Activated CD4-positive, alpha-beta T cell treated with anti-CD3 and anti-CD28 coated beads, Interleukin-10, Interleukin-2, amounts not matched to agents 100 ng/mL and 50 ng/mL, durations not matched to agents 16 hours and 8 hours (primary cell): Measurements from ENCODE around the gene PDZD4.

Experiments
- DNase-seq: peaks from one replicate; pipeline ENCODE4 v3.0.0-alpha.2; 2020

The PDZD4 gene

DNA sequence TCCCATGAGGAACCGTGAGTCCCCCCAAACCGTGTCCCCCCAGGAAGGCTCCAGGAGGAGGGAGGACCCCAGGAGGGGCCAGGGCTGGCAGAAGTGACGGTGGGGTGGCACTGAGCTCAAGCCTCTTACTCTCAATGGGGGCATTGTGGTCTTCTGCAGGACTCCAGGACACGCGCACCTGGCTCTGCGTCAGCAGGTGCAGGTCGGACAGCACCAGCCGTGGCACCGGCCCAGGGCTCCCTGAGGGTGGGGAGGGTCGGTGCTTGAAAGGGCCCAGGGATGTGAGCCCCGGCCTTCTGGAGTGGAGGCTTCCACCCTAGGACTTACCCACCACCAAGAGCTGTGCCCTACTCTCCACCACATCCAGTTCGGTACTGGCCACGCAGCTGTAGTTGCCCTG, 37.3 kb upstream of the PDZD4 start:
- no peak for DNase-seq

DNA sequence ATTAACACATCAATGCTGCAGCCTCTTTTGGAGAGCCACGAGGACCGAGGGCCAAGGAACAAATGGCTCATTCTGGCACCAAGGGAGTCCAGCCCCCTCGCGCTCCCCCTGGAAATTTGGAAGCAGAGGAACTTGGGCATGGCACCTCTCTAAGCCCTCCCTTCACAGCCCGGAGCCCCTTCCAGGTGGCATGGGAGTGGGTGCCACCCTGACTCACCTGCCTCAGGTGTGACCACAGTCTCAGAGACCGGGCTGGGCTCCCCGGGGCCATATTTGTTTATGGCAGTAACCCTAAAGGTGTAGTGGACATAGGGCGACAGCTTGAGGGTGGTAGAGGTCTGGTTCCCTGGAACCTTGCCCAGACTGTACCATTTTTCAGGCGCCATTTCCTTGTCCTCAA, 36.8 kb upstream of the PDZD4 start:
- DNase-seq: no peak

DNA sequence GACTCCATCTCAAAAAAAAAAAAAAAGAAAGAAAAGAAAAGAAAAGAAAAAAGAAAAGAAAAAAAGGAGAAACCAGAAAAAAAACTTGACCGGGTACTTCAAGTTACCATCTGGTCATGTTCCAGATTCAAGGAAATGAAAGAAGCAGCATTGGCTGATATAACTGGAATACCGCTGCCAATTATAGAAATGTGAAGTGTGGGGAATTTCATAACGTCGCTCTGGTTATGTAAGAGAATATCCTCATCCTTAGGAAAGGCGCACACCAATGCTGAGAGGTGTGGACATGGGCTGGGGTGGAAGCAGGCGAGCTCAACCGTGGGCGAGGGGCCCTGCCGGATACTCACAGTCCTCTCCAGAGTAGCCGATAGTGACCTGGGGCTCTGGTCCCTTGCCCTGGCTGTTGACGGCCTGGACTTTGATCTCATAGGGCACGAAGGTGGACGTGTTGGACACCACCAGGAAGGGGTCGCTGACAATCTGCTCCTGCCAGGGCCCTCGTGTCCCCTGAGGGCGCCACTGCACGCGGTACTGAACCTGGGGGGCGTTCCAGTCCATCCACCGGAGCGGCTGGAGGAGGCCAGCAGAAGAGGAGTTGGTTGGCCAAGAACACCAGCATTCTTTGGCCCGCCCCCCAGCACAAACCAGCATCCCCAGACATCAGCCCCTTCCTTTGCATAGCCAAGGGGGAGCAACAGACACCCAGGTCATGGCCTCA, 36.1 kb upstream of the PDZD4 start:
- DNase-seq: no peak

DNA sequence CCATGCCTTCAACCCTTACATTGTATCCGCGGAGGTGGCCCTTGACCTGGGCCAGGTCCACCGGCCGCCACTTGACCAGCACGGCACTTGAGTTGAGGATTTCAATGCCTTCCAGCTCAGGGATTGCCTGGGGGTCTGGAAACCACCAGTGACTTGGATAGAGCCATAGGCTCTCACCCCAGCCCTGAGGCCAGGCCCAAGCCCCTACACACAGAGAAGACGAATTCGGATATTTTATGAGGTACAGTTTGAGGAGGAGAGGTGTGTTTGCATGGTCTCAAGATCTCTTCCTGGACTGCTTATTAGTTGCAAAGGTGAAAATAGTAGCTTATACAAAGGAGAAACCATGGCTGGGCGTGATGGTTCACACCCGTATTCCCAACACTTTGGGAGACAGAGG, 35.3 kb upstream of the PDZD4 start:
- DNase-seq: no peak

DNA sequence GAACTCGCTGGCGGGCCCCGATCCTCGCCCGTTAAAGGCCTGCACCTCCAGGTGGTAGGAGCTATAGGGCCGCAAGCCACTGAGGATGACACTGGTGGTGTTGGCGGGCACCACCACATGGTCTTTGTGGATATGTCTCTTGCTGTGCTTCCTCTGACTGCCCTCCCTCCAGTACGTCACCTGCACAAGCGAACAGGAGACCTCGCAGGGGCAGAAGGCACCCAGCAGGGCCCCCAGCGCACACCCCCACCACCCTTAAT, 34.9 kb upstream of the PDZD4 start:
- DNase-seq: no peak

DNA sequence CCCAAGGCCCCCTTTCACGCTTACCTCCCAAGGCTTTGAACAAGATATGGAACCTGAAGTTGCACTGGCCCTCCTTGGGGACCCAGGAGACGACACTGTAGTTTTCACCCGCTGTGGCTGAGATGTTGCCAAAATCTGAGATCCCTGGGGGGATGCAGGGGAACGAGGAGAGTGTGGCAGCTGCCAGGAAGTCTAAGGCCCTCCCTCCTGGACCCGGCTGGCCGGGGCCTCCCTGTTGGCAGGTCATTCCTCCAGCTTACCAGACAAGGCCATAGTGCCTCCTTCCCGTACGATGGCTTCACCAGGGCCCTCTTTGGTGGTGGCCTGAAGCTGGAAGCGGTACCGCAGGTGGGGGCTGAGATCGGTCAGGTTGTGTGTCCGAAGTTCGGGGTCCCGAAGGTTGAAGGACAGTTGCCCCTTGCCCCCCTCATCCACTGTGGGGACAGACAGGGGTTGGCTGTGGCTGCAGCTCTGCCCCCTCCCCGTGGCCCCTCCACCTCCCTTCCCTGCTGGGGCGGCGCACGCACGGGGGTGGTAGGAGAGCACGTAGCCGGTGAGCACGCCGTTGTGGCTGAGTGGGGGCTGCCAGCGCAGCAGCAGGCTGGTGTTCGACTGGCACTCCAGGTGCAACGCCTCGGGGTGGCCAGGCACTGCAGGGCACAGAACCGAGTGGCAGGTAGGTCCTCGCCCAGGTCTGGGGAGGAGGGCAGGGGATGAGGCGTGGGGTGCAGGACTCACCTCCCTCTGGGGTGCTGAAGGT, 34.4 kb upstream of the PDZD4 start:
- DNase-seq: no peak

DNA sequence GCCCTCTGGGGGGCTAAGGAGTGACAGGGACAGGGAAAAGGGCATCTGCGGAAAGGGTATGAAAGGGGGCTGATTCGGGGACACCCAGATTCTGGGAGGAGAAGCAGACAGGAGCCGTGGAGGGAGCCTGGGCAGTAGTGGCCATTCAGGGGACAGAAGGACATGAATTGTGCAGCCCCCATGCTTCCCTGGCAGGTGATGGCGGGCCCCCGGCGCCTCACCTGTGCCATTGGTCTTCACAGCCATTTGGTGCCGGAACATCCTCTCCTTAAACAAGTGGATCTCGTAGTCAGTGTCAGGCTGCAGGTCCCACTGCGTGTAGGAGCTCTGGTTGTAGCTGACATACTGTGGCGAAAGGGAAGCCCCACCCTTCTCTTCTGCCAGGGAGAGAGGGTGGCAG, 33.8 kb upstream of the PDZD4 start:
- DNase-seq: no peak

DNA sequence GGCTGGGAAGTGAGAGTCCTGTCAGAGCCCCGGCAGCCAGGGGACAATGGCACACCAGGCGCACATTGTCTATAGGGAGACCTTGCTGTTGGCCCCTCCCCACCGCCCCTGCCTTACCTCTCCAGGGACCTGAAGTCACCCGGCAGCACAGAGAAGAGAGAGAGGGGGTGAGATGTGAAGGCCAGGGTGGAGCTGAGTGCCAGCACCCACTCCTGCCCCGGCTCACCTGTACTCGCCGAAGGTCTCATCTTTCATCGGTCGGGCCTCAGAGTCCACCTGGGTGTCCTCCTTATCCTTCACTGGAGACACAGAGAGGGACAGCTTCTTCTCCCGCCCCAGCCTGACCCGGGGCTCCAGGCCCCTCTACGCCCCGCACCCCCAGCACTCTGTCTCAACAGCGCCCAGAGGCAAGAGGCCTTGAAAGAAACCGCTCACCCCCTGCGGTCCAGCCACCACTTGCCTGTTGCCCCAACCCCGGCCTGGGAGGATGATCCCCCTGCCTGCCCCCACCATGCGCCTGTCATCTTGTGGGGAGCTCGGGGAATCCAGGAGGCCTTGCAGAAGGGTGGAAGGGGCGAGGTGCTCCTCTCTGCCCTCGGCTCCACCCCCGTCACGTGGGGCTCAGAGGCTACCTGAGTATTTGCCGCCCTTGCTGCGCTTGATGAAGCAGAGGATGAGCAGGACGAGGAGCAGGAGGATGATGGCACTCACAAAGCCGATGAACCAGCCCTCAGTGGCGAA, 33.1 kb upstream of the PDZD4 start:
- no peak for DNase-seq

DNA sequence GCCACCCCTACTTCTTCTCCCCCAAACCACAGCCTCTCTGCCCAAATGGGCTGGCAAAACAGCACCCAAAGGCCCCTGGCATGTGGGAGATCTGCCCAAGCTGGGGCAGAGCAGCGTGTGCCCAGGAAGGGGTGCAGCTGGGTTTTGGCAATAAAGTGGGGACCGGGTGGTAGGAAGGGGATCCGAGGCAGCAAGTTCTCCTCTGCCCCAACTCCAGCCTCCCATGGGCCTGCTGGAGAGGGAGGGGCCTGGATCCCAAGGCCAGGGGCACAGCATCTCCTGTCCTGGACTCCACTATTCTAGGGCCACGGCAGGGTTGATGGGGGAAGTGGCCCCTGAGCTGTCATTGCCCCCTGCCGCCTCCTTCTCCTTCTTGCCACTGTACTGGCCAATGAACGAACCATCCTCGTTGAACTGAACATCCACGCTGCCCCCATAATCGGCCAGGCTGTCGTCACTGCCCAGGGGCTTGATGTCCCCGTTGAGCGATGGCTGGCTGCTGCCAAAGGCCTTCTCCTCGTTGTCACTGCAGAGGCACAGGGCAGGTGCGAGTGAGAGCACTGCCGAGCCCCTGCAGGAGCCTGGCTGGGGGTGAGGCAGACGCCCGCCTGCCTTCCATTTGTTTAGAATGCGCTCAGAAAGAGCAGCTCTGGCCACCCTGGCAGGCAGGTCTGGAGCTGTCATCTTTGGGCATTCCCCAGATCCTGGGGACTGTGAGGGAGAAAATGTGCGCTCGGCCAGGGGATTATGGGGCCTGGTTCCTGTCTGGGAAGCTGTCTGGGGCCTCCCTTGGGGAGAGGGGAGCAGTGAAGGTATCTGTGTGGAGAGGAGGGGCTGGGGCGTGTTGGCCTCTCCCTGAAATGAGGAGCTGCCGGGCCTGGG, 32.3 kb upstream of the PDZD4 start:
- DNase-seq: no peak

DNA sequence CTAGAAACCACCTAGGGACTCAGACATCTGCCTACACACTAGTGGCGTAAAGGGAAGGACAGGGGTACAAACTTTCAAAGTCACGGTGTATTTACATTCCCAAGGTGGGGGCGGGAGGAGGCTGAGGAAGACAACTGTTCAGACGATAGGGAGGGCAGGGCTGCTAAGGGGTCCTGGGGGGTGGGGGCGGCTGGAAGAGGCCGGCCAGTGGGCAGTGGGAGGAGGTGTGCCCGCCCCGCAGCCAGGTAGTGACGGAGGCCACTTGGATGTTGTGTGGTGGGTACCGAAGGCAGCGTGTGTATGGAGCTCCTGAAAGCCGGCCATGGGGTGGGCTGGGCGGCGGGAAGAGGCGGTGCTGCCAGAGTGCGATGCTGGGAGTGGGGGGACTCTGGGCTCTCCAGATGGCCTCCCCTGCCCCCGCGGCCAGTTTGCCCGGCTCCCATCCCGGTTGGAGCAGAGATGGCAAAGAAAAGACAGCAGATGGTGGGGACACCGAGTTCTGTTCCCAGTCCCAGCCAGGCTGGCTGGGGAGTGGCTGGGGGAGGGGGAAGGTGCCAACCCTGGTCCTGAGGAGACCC, 31.5 kb upstream of the PDZD4 start:
- DNase-seq: no peak

DNA sequence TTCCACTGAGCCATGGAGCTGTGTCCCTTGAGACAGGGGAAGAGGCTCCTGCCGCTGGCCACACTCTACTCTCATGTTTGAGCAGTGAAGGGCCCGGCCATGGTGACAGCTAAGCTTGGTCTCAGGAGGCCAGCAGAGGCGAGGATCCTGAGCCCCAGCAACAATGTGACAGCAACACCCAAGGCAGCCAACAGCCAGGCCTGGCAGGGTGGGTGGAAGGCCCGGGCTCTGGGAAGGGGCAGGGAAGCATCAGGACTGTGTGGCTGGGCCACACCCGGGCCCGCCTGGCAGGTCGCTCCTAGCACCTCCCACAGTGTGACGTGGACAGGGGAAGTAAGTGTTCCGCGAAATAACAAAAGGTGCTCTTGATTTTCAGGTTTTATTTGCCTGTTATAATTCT, 30.8 kb upstream of the PDZD4 start:
- DNase-seq: no peak

DNA sequence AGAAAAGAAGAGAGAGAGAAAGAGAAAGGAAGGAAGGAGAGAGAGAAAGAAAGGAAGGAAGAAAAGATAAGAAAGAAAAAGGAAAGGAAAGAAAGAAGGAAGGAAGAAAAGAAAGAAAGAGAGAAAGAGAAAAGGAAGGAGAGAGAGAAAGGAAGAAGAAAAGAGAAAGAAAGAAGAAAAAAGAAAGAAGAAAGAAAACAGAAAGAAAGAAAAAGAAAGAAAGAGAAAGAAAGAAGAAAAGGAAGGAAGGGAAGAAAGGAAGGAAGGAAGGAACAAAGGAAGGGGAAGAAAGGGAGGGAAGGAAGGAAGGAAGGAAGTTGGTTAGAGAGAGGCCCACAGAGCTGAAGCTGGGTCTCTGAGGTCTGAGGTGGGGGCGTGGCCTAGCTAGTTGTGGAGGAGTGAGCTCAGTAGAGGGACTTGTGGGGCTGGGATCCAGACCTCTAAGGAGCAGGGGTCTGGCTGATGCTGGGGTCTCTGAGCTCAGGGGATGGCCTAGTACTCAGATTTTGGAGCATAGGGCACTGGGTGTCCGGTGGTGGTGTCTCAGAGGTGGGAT, 27.1 kb upstream of the PDZD4 start:
- DNase-seq: no peak

DNA sequence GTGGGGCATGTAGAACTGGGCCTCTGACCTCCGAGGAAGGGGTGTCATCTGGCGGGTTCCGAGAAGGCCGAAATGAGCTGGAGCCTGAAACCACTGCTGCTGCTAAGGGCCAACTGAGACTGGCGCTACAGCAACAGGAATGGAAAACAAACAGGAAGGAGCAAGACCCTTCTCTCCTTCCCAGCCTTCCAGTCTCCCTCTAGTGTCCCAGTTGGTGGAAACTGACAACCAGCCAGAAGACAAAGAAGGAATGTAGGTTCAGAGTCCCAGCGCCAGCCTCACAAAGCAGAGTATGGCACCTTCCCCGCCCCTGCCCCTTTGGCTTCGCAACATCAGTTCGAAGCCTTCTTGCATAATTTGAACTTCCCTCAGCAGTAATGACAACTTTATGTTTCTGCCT, 24.4 kb upstream of the PDZD4 start:
- DNase-seq: no peak

DNA sequence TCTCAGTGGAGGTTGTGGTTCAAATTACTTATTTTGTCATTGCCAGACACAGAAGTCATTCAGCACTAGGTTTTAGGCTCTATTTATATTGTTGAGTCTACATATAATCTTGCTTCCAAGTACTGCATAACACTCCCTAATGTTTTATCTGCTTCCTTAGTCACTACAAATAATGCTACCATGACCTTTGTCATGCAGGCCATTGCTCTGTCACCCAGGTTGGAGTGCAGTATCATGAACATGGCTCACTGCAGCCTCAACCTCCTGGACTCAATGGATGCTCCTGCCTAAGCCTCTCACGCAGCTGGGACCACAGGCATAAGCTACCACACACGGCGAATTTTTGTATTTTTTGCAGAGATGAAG, 23.5 kb upstream of the PDZD4 start:
- no peak for DNase-seq

DNA sequence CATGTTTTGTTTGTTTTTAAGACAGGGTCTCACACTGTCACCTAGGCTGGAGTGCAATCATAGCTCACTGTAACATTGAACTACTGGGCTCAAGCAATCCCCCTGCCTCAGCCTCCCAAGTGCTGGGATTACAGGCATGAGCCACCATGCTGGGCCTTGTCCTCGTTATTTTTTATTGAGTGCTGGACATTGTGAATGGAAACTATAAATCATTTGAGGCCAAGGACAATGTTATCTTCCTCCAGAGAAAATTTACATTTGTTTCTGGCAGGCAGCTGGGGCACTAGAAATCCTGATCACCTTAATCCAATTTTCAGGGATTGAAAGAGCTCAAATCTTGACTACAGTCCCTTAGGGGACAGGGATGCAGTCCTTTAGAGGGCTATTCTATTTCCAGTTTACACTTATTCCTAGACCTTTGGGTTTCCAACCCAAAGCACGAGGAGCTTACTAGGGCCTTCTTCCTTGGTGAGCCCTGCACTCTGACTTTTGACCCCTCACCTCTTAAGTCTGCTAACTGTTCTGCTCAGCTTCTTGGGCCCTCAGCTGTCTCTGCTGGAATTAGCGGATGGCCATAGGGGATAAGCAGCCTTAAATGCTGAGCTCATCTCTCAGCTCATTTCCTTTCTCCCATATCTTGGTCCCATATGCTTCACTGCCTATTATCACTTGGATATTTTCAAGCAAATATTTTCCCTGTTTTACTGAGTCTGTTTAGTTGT, 23.0 kb upstream of the PDZD4 start:
- no peak for DNase-seq

DNA sequence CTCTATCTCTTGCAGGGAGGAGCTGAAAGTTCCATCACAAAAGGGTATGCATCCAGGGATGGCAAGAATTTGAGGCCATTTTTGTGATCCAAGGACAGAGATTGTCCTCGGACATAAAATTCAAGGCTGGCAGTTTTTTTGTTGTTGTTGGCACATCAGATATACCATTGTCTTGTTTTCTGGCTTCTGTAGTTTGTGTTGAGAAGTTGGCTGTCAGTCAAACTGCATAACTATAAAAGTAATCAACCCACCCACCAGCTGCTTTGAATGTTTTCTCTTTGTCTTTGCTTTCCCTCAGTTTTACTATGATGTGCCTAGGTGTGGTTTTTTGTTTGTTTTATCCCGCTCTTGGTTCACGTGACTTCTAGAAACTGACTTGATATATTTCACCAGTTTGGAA, 21.6 kb upstream of the PDZD4 start:
- no peak for DNase-seq

DNA sequence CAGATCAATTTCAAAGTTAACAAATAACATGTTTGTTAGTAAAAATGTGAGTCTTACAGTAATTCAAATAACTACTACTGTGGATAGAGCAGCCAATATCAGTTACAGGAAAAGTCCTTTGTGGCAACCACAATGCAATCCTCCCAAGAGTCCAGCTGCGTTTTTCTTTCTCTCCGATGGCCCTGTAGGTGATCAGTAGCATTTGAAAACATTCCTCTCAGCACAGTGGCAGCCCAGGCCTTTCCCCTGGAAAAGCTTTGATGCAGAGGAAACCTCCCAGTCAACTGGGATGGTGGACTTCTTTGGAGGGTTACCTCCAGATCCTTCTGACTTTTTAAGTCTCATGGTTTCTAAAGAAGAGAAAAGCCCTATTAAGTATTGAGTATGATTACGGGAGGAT, 18.0 kb upstream of the PDZD4 start:
- no peak for DNase-seq

DNA sequence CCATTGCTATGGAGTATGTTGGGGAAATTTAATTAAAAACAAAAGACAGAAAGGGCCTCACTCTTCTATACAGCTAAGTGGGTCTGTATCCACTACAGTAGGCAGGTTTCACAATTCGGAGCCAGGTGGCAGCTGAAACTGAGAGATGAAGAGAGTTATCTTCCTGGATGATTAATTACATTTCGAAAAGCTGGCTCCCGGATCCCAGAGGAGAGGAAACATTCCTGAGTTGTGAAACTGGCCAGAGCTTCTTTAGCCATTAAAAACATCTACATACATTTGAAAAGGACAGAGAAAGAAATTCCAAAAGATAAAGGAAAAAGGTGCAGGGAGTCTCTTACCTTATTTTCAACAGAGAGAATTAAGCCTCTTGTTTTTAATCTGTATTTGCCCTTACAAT, 15.5 kb upstream of the PDZD4 start:
- DNase-seq: no peak

DNA sequence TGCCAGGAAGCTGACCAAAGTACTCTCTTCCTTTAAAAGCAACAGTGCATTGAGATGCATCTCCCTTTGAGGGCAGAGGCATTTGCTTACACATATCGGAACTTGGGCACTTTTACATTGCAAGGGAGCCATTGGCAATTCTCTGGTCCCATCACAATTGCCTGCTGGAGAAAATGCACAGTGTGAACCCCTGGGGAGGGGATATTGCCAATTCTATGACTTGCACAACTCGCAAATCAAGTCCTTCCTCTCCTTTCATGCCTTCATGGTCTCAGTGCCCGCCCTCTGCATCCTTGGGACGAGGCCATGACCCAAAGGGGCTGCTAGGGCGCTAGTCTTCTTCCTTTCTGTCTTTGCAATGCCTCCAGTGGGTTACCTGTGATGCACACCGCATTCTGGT, 14.9 kb upstream of the PDZD4 start:
- DNase-seq: no peak

DNA sequence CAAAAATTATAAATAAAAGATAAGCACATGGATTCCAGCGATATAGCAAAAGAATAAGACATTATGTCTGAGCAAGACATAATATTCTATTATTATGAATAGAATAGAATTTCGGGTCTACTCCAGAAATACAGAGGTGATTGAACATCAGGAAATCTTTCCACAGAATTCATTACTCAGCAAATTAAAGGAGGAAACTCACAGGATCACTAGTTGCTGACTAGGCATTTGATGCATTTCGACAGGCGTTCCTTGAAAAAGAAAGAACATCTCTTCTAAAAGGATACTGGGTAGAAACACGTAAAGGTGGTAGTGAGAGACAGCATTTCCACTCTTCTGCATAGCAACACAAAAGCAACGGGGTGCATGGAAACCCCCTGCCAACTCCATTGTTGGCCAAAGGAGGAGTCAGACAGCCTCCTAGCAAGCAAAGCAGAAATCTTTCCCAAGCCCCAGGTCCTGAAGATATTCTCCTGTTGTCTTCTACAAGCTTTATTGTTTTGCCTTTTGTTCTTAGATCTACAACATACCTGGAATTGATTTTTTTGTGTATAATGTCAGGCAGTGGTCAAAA, 14.3 kb upstream of the PDZD4 start:
- DNase-seq: no peak

DNA sequence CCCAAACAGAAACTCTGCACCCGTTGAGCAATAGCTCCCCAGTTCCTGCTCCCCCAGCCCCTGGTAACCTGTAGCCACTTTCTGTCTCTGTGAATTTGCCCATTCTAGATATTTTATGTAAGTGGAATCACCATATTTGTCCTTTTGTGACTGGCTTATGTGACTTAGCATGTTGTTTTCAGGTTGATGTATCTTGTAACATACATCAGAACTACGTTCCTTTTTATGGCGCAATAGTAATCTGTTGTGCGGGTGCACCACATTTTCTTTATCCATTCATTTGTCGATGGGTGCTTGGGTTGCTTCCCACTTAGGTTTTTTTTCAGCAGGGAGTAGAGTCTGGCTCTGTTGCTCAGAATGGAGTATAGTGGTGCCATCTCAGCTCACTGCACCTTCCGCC, 6.6 kb upstream of the PDZD4 start:
- DNase-seq: no peak

DNA sequence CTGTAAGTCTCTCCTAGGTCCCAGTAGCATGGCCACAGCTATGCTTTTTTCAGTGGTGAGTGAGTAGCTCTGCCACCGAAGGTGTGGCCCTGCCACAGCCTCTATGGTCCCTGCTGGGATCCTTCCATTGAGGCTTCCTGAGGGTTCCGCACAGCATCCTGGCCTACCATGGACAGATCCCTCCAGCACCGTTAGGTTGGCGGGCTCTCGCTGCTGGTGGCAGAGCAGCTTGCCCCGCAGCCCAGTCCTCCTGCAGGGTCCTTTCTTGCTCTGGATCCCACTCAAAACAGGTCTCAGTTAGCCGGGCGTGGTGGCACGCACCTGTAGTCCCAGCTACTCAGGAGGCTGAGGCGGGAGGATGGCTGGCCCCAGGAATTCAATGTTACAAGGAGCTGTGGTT, 2.4 kb upstream of the PDZD4 start:
- DNase-seq: no peak
